ENCODE data around the gene COPA.
"Not testable (repeated sequence)": the region's sequence is repeated elsewhere in the genome, so short reads cannot be mapped to it uniquely, and the experiment has no call there.

Gene COPA

DNA sequence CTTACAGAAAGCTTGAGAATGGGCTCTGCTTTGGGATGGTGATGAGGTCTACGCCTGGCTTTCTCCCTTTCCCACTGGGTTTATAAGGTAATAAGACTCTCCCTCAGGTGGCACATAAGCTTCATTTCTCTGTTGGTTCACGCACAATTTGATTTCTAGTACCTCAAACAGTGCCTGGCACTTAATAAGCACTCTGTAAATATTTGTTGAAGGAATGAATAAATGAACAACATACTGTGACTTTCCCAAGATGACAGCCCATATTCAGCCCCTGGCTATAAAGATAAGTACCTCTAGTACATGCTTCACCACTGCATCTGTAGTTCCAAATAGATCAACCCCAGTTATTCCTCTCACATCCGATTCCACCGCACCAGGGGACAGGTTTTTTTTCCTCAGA lies 17.8 kb downstream of the COPA start:
- DNase-seq = no peak

DNA sequence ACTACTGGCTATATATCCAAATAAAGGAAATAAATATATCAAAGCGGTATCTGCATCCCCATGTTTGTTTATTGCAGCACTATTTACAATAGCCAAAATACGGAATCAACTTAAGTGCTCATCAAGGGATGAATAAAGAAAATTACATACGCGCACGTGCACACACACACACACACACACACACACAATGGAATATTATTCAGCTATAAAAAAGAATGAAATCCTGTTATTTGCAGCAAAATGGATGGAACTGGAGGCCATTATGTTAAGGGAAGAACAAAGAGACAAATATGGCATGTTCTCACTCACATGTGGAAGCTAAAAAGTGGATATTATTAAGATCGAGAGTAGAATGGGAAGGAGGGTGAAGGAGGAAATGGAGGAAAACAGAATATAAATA lies 20.2 kb downstream of the COPA start:
- DNase-seq = no peak

DNA sequence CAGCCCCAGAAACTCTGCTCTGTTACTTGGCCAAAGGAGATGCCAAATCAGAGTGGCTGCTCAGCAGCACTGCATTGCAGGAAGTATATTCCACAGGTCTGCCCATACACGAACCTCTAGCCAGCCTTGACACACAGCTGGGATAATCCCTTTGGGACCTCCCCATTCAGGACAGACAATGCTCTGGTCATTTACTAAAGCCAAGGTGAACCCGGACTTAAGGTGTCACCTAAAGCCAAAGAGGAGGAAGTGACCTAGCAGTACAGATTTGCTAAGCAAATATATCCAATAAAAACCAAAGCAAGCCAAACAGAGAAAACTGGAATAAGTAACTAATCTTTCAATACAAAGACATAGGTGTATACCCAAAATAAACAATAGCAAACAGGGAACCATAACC lies 27.7 kb downstream of the COPA start:
- DNase-seq = no peak

DNA sequence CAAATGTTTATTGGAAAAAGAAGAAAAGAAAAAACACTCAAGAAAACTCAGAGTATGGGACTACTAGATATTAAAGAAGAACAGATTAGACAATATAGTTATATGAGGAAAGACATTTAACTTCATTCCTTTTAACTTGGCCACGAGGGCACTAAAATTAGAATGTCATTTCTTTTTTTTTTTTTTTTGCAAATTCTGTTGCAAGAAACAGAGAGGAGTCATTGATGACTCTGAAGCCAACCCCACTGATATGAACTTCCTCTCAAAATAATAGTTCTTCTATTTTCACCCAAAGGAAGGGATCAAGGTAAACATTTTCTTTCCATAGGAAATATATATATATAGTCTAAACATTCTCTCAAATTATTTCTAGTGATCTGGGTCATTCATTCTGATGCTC lies 33.5 kb downstream of the COPA start:
- no peak for DNase-seq

DNA sequence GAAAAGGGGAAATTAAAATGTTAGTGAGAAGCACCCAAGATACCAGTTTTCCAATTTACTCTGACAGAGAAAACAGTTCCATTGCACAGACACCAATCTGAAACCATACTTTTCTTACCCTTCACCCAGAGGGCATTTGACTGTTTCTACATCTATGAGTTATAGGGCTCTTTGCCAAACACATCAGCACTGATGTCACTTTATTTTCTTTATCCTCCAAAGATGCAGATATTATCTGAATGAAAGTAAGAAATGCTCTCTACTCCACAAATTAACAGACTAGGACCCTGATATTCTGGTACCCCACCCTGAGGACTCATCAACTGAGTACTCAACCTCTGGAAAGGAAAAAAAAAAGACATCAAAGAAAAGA lies 33.9 kb downstream of the COPA start:
- no peak for DNase-seq

GRCh38 chr1:160308451-160309184 lies 34.4 kb downstream of the COPA start:
- DNase-seq = no peak

DNA sequence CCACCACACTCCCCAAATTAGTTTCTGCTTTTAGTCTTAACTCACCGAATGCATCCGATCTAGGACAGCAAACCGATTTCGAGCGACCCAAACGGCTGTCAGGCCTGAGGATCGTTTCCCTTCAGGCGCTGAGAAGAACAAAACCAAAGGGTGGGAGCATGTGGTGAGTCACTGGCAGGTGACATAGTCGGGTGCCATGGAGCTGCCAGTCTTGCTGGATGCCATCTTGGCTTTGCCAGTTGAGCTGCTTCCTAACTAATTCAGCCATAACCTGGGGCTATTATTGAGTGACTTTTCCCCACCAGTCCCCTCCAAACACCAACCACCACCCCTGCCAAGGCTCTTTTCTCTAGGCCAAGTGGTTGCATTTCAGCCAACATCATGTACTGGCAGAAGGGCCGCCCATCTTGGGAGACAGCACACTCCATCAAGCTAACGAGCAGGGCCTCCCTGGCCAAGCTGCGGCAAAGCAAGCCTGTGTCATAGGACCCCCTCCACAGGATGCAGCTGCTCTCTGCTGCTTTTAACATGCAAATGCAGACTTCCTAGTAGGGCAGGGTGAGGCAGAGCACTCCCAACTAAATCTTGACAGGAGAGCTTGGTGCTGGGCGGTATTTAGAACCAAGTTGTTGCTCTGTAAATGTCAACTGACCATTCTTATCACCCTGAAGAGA lies 35.8 kb downstream of the COPA start:
- DNase-seq = no peak

- DNase-seq = no peak
These were observed 42.9 kb downstream of the COPA start for GRCh38 chr1:160300173-160300572.

DNA sequence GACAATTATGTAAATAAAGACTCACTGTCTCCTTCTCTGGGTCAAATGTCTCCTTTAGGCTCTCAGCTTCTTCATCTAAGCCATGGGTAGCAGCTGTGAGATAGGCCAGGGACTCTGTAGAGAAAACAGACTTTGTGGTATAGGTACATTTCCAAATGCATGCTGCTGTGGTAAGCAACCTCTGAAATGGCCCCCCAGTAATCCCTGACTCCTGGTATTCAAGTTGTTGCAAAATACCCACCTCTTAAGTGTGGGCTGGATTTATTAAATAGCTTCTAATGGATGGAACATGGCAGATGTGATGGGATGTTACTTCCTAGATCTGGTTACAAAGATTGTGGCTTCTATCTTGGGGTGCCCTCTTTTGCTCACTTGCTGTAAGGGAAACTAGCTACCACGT lies 47.0 kb downstream of the COPA start:
- DNase-seq = no peak

DNA sequence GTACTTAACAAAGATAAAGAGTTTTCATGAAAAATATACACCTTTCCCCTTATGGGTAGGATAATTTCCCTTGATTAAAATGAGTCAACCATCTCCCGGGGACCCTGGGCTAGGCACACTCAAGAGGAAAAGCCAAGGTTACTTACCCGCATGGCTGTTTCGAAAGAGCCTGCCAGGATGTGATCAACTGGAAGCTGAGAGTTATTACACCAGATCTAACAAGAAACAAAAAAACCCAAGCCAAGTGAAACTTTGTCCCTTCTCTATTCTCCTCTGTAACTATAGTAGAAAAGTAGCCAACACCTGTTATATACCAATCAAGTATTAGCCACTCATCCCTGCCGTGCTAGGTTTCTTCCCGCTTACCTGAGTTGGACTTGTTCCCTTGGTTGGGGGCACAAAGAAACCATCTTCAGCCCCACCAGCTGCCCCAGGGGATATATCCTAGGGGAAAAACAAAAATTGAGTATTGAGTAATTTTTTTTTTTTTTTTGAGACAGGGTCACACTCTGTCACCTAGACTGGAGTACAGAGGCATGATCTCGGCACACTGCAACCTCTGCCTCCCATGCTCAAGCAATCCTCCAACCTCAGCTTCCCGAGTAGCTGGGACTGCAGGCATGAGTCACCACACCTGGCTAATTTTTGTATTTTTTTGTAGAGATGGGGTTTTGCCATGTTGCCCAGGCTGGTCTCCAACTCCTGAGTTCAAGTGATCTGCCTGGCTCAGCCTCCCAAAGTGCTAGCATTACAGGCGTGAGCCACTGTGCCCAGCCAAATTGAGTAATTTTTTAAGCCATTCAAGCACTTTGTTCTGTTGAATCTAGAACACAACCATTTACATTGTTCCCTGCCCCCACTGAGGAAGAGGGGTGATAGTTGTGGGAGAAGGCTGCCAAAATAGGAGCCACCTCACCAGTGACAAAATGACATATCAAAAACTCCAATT lies 49.8 kb downstream of the COPA start:
- no peak for DNase-seq

DNA sequence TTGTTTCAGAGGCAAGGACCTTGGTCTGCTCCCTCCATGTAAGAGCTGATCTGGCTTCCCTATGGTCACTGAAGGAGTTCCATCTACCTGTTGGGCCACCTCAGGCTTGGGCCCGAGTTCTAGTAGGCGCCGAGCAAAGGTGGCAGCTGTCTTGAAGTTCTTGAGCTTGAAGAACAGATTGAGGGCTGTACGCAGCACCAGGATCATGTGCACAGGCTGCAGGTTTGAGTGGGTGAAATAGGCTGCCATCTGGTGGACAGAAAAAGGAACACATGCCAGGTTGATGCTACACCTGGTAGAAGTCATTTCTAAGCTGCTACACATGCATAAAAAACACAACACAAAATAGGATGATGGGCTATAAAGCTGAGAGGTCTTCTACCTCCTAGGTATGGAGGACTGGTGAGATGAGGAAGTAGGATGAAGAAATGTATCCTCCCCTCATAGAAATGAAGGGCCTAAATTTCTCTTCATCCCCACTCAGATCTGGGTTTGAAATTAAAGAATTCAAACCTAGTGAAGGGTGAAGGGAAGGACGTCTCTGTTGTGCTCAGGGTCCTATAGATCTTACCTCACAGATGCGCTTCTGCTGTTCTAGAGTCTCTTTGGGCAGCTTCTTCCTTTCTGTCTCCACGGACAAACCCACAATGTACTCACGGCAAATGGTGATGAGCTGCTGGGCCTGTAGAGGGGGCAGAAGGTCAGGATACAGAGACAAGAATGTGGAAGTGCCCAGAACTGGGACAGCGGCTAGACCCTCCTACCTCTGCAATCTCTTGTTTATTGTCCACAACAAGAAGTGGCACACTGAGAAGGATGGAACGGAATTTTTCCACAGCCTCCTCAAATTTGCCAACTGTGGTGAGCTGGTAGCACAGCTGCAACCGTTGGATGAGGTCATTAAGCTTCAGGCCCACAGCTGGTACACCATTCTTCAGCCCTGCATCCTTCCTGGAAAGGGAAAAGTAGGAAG lies 51.5 kb downstream of the COPA start:
- DNase-seq = peak; percentile 34

DNA sequence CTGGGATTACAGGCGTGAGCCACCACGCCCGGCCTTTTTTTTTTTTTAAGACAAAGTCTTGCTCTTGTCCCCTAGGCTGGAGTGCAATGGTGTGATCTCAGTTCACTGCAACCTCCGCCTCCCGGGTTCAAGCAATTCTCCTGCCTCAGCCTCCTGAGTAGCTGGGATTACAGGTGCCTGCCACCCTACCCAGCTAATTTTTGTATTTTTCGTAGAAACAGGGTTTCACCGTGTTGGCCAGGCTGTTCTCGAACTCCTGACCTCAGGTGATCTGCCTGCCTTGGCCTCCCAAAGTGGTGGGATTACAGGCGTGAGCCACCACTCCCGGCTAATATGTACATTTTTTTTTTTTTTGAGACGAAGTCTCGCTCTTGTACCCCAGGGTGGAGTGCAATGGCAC lies 55.3 kb downstream of the COPA start:
- not testable (repeated sequence) for DNase-seq

DNA sequence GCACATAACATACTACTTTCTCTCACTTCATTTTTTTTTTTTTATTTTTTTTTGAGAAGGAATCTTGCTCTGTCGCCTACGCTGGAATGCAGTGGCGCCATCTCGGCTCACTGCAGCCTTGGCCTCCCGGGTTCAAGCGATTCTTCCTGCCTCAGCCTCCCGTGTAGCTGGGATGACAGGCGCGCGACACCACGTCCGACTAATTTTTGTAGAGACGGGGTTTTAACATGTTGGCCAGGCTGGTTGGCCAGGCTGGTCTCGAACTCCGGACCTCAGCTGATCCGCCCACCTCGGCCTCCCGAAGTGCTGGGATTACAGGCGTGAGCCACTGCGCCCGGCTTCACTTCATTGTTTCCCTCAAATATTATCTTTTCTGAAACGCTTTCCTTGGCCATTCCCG lies 57.5 kb downstream of the COPA start:
- no peak for DNase-seq

GRCh38 chr1:160284782-160285344 lies 58.2 kb downstream of the COPA start, which contains the start of gene PEX19:
Gene PEX19, minus strand, starts transcription at chr1:160285133. Its CDS starts 9 bp downstream, at chr1:160285124.
- DNase-seq = peak; percentile 85

DNA sequence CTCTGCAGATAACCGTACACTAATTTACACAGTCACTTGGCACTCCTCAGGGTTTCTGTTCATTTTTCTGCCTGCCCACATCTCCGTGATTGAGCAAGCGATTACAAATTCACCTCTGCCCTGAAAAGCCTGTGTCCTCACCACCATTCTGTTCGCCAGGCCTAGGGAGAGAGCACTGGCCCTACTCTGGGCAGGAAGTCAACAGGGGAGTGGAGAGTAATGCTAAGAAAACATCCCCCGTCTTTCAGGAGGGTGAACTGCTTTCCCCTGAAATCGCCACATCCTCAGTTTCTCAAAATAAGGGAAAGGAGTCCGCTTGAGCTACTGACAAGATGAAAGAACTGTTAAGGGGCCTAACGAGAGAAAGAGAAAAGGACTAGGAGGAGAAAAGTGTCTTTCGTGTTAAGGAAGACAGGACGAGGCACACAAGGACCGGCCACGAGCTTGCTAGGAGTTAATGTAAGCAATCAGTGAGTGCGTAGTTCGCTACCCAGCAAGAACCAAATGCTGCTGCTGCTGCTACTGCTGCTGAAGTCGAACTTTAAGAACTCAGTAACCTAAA lies 58.7 kb downstream of the COPA start:
- no peak for DNase-seq

GRCh38 chr1:160282807-160283206 lies 60.2 kb downstream of the COPA start:
- DNase-seq = no peak

- no peak for DNase-seq
These were observed 65.1 kb downstream of the COPA start for GRCh38 chr1:160277987-160278386.

DNA sequence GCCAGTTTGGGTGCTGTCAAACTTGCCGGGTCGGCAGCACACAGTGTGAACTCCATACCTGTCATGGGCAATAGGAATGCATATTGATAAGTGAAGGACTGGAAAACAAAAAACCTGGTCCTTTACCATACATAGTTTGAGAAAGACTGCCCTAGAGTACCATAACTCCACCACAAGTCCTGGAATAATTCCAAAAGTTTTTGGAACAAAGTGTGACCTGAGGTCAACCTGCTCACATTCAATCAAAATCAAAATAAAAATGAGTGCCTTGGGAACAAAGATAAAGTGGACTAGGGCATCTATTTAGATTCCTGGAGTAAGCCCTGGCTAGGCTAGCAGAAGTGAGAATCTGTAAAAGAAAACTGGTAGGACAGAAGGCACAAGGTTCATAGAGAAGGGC lies 65.7 kb downstream of the COPA start:
- DNase-seq = no peak

DNA sequence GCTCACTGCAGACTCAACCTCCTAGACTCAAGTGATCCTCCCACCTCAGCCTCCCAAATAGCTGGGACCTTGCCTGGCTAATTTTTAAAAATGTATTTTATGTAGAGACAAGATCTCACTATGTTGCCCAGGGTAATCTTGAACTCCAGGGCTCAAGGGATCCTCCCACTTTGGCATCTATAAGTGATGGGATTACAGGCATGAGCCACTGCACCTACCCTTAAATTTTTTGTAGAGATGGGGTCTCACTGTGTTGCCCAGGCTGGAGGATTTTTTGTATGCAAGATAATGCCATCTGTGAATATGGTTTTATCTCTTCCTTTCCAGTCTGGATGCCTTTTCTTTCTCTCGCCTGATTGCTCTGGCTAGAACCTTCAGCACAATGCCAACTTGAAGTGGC lies 72.0 kb downstream of the COPA start:
- no peak for DNase-seq

DNA sequence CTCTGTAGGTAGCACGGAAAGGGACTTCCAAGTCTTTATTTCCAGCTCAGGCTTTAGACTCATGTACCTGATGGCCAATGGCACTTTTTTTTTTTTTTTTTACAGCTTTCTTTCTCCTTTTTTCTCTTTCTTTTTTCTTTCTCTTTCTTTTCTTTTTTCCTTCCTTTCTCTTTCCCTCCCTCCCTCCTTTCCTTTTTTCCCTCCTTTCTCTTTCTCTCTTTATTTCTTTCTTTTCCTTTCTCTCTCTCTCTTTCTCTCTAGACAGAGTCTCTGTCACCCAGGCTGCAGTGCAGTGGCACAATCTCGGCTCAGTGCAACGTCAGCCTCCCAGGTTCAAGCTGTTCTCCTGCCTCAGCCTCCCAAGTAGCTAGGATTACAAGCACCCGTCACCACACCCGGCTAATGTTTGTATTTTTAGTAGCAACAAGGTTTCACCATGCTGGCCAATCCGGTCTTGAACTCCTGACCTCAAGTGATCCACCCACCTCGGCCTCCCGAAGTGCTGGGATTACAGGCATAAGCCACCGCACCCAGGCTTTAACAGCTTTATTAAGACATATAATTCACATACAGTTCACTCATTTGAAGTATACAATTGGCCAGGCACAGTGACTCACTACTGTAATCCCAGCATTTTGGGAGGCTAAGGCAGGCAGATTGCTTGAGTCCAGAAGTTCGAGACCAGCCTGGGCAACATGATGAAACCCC lies 75.6 kb downstream of the COPA start:
- no peak for DNase-seq

DNA sequence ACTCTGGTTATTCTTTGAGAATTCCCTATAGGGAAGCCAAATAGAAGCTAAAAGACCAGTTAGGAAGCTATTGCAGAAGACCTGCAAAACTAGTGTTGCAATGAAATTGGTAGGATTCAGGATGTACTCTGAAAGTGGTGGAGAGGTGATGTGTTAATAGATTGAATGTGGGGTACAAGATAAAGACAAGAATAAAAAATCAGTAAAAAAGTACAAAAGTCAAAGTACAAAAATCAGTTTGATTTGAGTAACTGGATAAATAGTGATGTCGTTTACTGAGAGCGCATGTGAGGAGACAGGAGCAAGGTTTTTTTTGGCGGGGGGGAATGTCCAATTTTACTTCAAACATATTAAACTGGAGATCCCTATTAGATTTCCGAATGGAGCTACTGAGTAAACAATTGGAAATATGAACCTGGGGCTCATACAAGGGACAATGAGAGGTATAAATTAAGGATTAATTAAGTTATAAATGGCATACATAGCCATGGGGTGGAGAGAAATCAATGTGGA lies 78.2 kb downstream of the COPA start:
- DNase-seq = no peak

Data from effector CD8-positive, alpha-beta T cell (primary cell).